Endothelial cell of umbilical vein (primary cell): Measurements from ENCODE around the gene GPHB5. TPM values are rescaled to one million over a fixed set of nuclear protein-coding genes. Genes with fewer than 3 reads are reported as not detected.

Experiments used
- BruUV-seq: library from RNA; stranded (reverse); fragments of 400-500 nt; replicated peaks from 2 replicates; lab custom pipeline; 2021; lab: Mats Ljungman, UMichigan
- CTCF ChIA-PET: fragments of 300-600, 350-600 bp; sonication (Branson Sonifier 250); formaldehyde crosslinking; loops from one replicate; lab custom pipeline; 2021; ENCODE audit warnings: antibody characterized with exemption, inconsistent platforms; lab: Charles Lee
- POLR2A ChIA-PET: fragments of 300-600, 350-600 bp; sonication (Branson Sonifier 250); formaldehyde crosslinking; loops from one replicate; lab custom pipeline; 2021; ENCODE audit warnings: antibody characterized with exemption, inconsistent platforms; lab: Charles Lee
- DNase-seq: peaks from one replicate; pipeline ENCODE4 v3.0.0-alpha.2; 2011; ENCODE audit warnings: low read depth, low spot score
- FAIRE-seq: peaks from 2 replicates; lab custom pipeline; 2011; peaks lifted over from hg19 to GRCh38; lab: Jason Lieb, UNC
- H2AFZ ChIP-seq: 2 replicates; pipeline ENCODE4 v1.6.0; 2012; ENCODE audit warnings: low read depth, low read length, control low read depth, inconsistent platforms
- H3K27ac ChIP-seq: 2 replicates; pipeline ENCODE4 v1.5.1; 2011; ENCODE audit warnings: low read depth, mild to moderate bottlenecking, control low read depth, low read length, moderate library complexity; ENCODE audit not compliant: insufficient read depth
- H3K27me3 ChIP-seq, 2 experiments: 2 replicates each; pipeline versions ENCODE4 v1.6.0 to v1.6.1; 2011; ENCODE audit warnings: low read length in 2 of 2, mixed read lengths in 1 of 2; ENCODE audit not compliant: control insufficient read depth in 2 of 2, insufficient read depth in 2 of 2
- H3K36me3 ChIP-seq, 2 experiments: 2 replicates in 1 of 2; 3 replicates in 1 of 2; pipeline ENCODE4 v1.5.1; 2011; ENCODE audit warnings: low read length in 2 of 2, mild to moderate bottlenecking in 1 of 2, moderate library complexity in 1 of 2; ENCODE audit not compliant: control insufficient read depth in 2 of 2, insufficient read depth in 2 of 2; ENCODE audit errors: extremely low read depth in 1 of 2
- H3K4me1 ChIP-seq: 3 replicates; pipeline ENCODE4 v1.5.1; 2011; ENCODE audit warnings: mild to moderate bottlenecking, low read length; ENCODE audit not compliant: control insufficient read depth, insufficient read depth; ENCODE audit errors: extremely low read depth
- H3K4me2 ChIP-seq: 2 replicates; pipeline ENCODE4 v1.6.1; 2011; ENCODE audit warnings: low read length, control low read depth, mixed read lengths; ENCODE audit not compliant: insufficient read depth
- H3K4me3 ChIP-seq, 3 experiments: fragments of 200-600 bp in 1 of 3; sonication (generic), shearing (Covaris generic) in 1 of 3; replicated peaks in 1 of 3; 2 replicates each; pipeline ENCODE4 v1.5.1; 2011 to 2016; ENCODE audit warnings: control low read depth in 3 of 3, low read length in 3 of 3, mild to moderate bottlenecking in 2 of 3, inconsistent platforms in 1 of 3, low read depth in 1 of 3, moderate library complexity in 1 of 3; ENCODE audit not compliant: insufficient read depth in 1 of 3
- H3K79me2 ChIP-seq: 2 replicates; pipeline ENCODE4 v1.6.0; 2012; ENCODE audit warnings: low read length, inconsistent platforms; ENCODE audit not compliant: control insufficient read depth, insufficient read depth
- H3K9ac ChIP-seq: replicated peaks from 2 replicates; pipeline ENCODE3; 2011; ENCODE audit warnings: low read length, control low read depth; ENCODE audit not compliant: insufficient read depth; ENCODE audit errors: extremely low read depth
- H3K9me1 ChIP-seq: replicated peaks from 3 replicates; pipeline ENCODE4 v1.6.0; 2011; ENCODE audit warnings: mild to moderate bottlenecking, low read length; ENCODE audit not compliant: control insufficient read depth, insufficient read depth; ENCODE audit errors: extremely low read depth
- H3K9me3 ChIP-seq: replicated peaks from 2 replicates; pipeline ENCODE4 v1.5.1; 2012; ENCODE audit warnings: low read length, inconsistent platforms; ENCODE audit not compliant: control insufficient read depth, insufficient read depth
- H4K20me1 ChIP-seq: replicated peaks from 2 replicates; pipeline ENCODE3; 2011; ENCODE audit warnings: mild to moderate bottlenecking, low read length; ENCODE audit not compliant: control insufficient read depth, insufficient read depth; ENCODE audit errors: extremely low read depth
- CTCF ChIP-seq, 2 donors: IDR thresholded peaks; 1 replicate in 1 of 2; 2 replicates in 1 of 2; pipeline ENCODE4 v1.5.1; 2011; ENCODE audit warnings: low read length in 2 of 2, mild to moderate bottlenecking in 2 of 2, moderate library complexity in 2 of 2, control low read depth in 1 of 2, inconsistent platforms in 1 of 2, low read depth in 1 of 2; ENCODE audit not compliant: insufficient read depth in 1 of 2; ENCODE audit errors: extremely low read depth in 1 of 2
- FOS ChIP-seq: IDR thresholded peaks from 2 replicates; pipeline ENCODE4 v1.6.1; 2011; ENCODE audit warnings: mild to moderate bottlenecking, low read length, moderate library complexity, borderline replicate concordance; ENCODE audit not compliant: insufficient read depth
- GATA2 ChIP-seq: IDR thresholded peaks from 2 replicates; pipeline ENCODE4 v1.7.0; 2011; ENCODE audit warnings: low read depth, mild to moderate bottlenecking, moderate library complexity, mixed read lengths, low read length; ENCODE audit not compliant: insufficient read length, insufficient read depth
- JUN ChIP-seq: IDR thresholded peaks from 2 replicates; pipeline ENCODE4 v1.6.1; 2011; ENCODE audit warnings: borderline replicate concordance, low read depth; ENCODE audit not compliant: insufficient read length, insufficient read depth
- MAX ChIP-seq: IDR thresholded peaks from 2 replicates; pipeline ENCODE4 v1.6.1; 2011; ENCODE audit not compliant: insufficient read depth, insufficient read length
- MYC ChIP-seq: IDR thresholded peaks from one replicate; pipeline ENCODE4 v1.6.1; 2011; ENCODE audit warnings: mild to moderate bottlenecking, low read depth, low read length
- POLR2A ChIP-seq: IDR thresholded peaks from 2 replicates; pipeline ENCODE4 v1.6.1; 2012; ENCODE audit warnings: low read depth, mild to moderate bottlenecking, control low read depth, low read length
- dilution Hi-C: fragments of 300-500 bp; cut with MboI; formaldehyde crosslinking; loops from one replicate; pipeline ENCODE4 v1.15.0; 2019; ENCODE audit warnings: low sequenced_read_pairs; ENCODE audit not compliant: extremely low pct_ligation_motif_present
- intact Hi-C: fragments of 100-400 bp; cut with micrococcal nuclease; formaldehyde crosslinking; loops from one replicate; pipeline ENCODE4 v1.10.0; 2022
- polyA plus RNA-seq, 4 experiments: library from polyadenylated mRNA; depleted of rRNA in 3 of 4; stranded (reverse) in 3 of 4; unstranded in 1 of 4; fragments of >200 nt; gene quantifications; 2 replicates each; pipeline versions ENCODE4 v1.2.1 to v1.2.3, GENCODE V29; 2011 to 2012; ENCODE audit warnings: missing spikeins in 1 of 4
- total RNA-seq: library from RNA; stranded (reverse); gene quantifications from 2 replicates; pipeline ENCODE4 v1.2.3, GENCODE V29; 2021

Gene GPHB5
- total and polyA plus RNA-seq, 2 donors (not counting 3 experiments of a cell fraction or from before 2014, with no cell fraction given) = not detected

GRCh38 chr14:63361790-63362189 is 43.1 kb upstream of the GPHB5 start:
- ChIA-PET CTCF (no interaction called here), POLR2A (no interaction called here)
- Histone ChIP-seq H3K79me2 (no peaks in the 10 kb centered on the region), H3K9me3 (no peaks in the 10 kb centered on the region), H3K9me1 (no peaks in the 10 kb centered on the region), H3K36me3 (no peaks in the 10 kb centered on the region), H3K27ac (no peak overlapping the region), H3K9ac (no peak overlapping the region), H2AFZ (no peak overlapping the region), H3K4me1 (no peaks in the 10 kb centered on the region), H3K4me3 (no peak overlapping the region), H3K4me2 (no peak overlapping the region), H4K20me1 (no peaks in the 10 kb centered on the region), H3K27me3 (peaks cover 2 to 8% of the 10 kb centered on the region in 2 experiments)
- BruUV-seq = no TSS peak
- FAIRE-seq (no peak), DNase-seq (no peak)
- dilution Hi-C loops = no loop called here
- TF ChIP-seq MYC = no peak
- no peak for TF ChIP-seq MAX
- no peak for TF ChIP-seq POLR2A
- no peak for TF ChIP-seq JUN
- no peak for TF ChIP-seq CTCF (IDR thresholded peaks at IDR 0.05; ENCODE audit: extremely low read depth in 1 of 2, insufficient read depth in 1 of 2, low read depth in 1 of 2, low read length in 2 of 2)
- TF ChIP-seq GATA2 = no peak
- no peak for TF ChIP-seq FOS
- intact Hi-C loops = no loop called here
